ENCODE data around the gene CENPU. TPM values are rescaled to one million over a fixed set of nuclear protein-coding genes. Genes with fewer than 3 reads are reported as not detected.

Gene CENPU
- total and polyA plus RNA-seq, 2 of the 13 experiments (the other 11 are each of a cell fraction or from before 2014, with no cell fraction given) = 11.7 to 35.8 TPM

- ATAC-seq = no peak
- no peak overlapping the region for H3K27ac ChIP-seq (ENCODE audit: extremely low read length, insufficient read depth, low read length)
- peaks cover 10% of the 10 kb centered on the region; the same call in 1 of the 2 replicates for H4K20me1 ChIP-seq (ENCODE audit: insufficient read depth, low read length)
- no peak overlapping the region for H2AFZ ChIP-seq (ENCODE audit: low read length)
- no TSS peak for BruUV-seq (replicated peaks)
- no peak overlapping the region for H3K9ac ChIP-seq (ENCODE audit: insufficient read depth, low read depth, low read length)
- 68% methylated on average over 6 of the region's 6 CpGs for WGBS (ENCODE audit: low lambda C conversion rate)
- ChIA-PET POLR2A (interaction anchor here (4.3 kb wide), 1 partner anchor 20 kb away, joined by 48 read pairs; no protein-coding TSS in a partner anchor), CTCF (ENCODE audit: low intra/inter-chr PET ratio, low total read pairs) (no interaction called here)
- H3K79me2 ChIP-seq (ENCODE audit: insufficient read depth, low read length) = peaks cover 78% of the 10 kb centered on the region
- no peaks in the 10 kb centered on the region; a peak in 1 of 5 replicates for H3K36me3 ChIP-seq (replicated peaks in 1 of 2; ENCODE audit: control insufficient read depth in 1 of 2, insufficient read depth in 2 of 2, low read length in 2 of 2)
- H3K27me3 ChIP-seq (ENCODE audit: control insufficient read depth in 1 of 2, insufficient read depth in 2 of 2, low read length in 2 of 2) = no peaks in the 10 kb centered on the region; a peak in 1 of 5 replicates
- no peak for FAIRE-seq
- intact Hi-C loops (cut with micrococcal nuclease; ENCODE audit: unreplicated experiment) (loop anchor here (5.0 to 10.0 kb wide), 3 partner anchors 109 to 381 kb away; partner anchors contain the start of gene IRF2), in situ Hi-C loops (cut with HindIII; ENCODE audit: extremely low pct_ligation_motif_present, low pct_unique_long_range_greater_than_20kb) (no loop called here)
- DNase-seq (ENCODE audit: low spot score) = no peak
- H3K4me2 ChIP-seq (ENCODE audit: low read depth, low read length) = peak overlapping the region; percentile 94; the same call in 1 of the 2 replicates
- no peaks in the 10 kb centered on the region for H3K9me3 ChIP-seq (ENCODE audit: low read length)
- H3K4me3 ChIP-seq (replicated peaks in 1 of 3; ENCODE audit: insufficient read depth in 1 of 3, low read depth in 2 of 3, low read length in 3 of 3) = no peak overlapping the region
- peaks cover 44% of the 10 kb centered on the region for H3K4me1 ChIP-seq (ENCODE audit: insufficient read depth, low read length)
- TF ChIP-seq RFXAP (CRISPR knock-in tag; IDR thresholded peaks at IDR 0.05; ENCODE audit: borderline replicate concordance) (no peak), ZNF691 (CRISPR knock-in tag; IDR thresholded peaks at IDR 0.05; ENCODE audit: borderline replicate concordance, low read depth) (no peak), FOXJ3 (CRISPR knock-in tag; IDR thresholded peaks at IDR 0.05; ENCODE audit: borderline replicate concordance) (no peak), ZNF362 (CRISPR knock-in tag; IDR thresholded peaks at IDR 0.05; ENCODE audit: borderline replicate concordance) (no peak), CEBPB (IDR thresholded peaks at IDR 0.05; ENCODE audit: borderline replicate concordance, low read depth, low read length) (0 out of 2 replicates have a peak, but pooled peaks have one; percentile 4), ZNF329 (CRISPR knock-in tag; IDR thresholded peaks at IDR 0.05; ENCODE audit: low read depth) (no peak), NFE2 (CRISPR knock-in tag; IDR thresholded peaks at IDR 0.05) (no peak), SAP130 (CRISPR knock-in tag; IDR thresholded peaks at IDR 0.05; ENCODE audit: low read depth) (no peak), USF2 (IDR thresholded peaks at IDR 0.05; ENCODE audit: low read depth, low read length) (0 out of 2 replicates have a peak, but pooled peaks have one; percentile 16), USF2 (CRISPR knock-in tag; IDR thresholded peaks at IDR 0.05; ENCODE audit: borderline replicate concordance) (peak; percentile 42; the same call in 1 of the 2 replicates), ZNF567 (CRISPR knock-in tag; IDR thresholded peaks at IDR 0.05; ENCODE audit: borderline replicate concordance) (no peak), POLR2AphosphoS2 (IDR thresholded peaks at IDR 0.05; ENCODE audit: low read depth, low read length) (no peak), ZNF746 (CRISPR knock-in tag; IDR thresholded peaks at IDR 0.05) (no peak)
Measured at GRCh38 chr4:184645904-184646610, 87.8 kb downstream of the CENPU start.
